Measurements from ENCODE around the gene TRAPPC13. TPM values are rescaled to one million over a fixed set of nuclear protein-coding genes. Genes with fewer than 3 reads are reported as not detected.

TRAPPC13 gene
- total and polyA plus RNA-seq, 2 of the 4 experiments (the other 2 are of a cell fraction): 10.1 to 17.2 TPM

DNA sequence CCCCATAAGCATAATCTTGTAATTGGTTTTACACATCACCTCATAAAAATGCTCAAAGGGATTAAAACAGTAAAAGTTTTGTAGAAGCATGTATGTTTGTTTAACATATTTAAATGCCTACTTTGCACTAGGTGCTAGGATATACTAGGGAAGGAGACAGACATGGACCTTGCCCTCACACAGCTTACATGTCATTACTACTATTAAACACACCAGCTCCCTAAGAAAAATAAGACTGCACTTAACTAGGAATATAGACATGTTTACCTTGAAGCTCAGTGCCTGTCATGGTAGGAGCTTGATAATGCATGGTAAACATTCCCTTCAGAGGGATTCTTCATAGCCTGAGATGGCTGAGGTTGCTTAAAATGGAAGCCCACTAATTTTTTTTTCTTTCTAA, 6.2 kb downstream of the TRAPPC13 start:
- dilution Hi-C loops (cut with HindIII; ENCODE audit: low sequenced_read_pairs, unreplicated experiment): no loop called here
- Histone ChIP-seq H2BK120ac (ENCODE audit: low read depth, low read length) (no peak overlapping the region), H2AFZ (replicated peaks; ENCODE audit: low read length, poor library complexity) (no peak overlapping the region), H3K9ac (ENCODE audit: low read depth, low read length) (no peak overlapping the region), H3K9me3 (ENCODE audit: control insufficient read depth, insufficient read depth, low read length) (no peaks in the 10 kb centered on the region), H3K56ac (ENCODE audit: extremely low read depth, insufficient read depth, low read length) (no peak overlapping the region), H3K79me1 (ENCODE audit: low read depth in 1 of 2, low read length in 2 of 2) (peaks cover 12 to 31% of the 10 kb centered on the region in 2 experiments), H3K4me2 (ENCODE audit: low read depth, low read length) (no peak overlapping the region), H2BK20ac (ENCODE audit: low read depth, low read length) (no peak overlapping the region), H4K20me1 (ENCODE audit: insufficient read depth, low read length) (no peaks in the 10 kb centered on the region), H2BK15ac (ENCODE audit: low read depth, low read length) (no peak overlapping the region), H3K18ac (ENCODE audit: low read depth, low read length) (no peak overlapping the region), H3K4me1 (ENCODE audit: control insufficient read depth, insufficient read depth, low read length) (no peaks in the 10 kb centered on the region), H3K4ac (ENCODE audit: low read depth, low read length) (no peak overlapping the region), H3K14ac (replicated peaks; ENCODE audit: low read depth, low read length) (no peak overlapping the region), H3K27ac (ENCODE audit: insufficient read depth, low read length) (no peak overlapping the region), H3K23ac (ENCODE audit: low read depth, low read length) (no peak overlapping the region), H2AK5ac (ENCODE audit: low read depth, low read length) (no peak overlapping the region), H3K4me3 (ENCODE audit: insufficient read depth, low read depth, low read length) (no peak overlapping the region), H3K36me3 (ENCODE audit: control insufficient read depth, insufficient read depth, low read length) (no peaks in the 10 kb centered on the region; the same call in none of the 2 replicates), H3K27me3 (ENCODE audit: control insufficient read depth, insufficient read depth, low read length) (no peaks in the 10 kb centered on the region), H4K8ac (ENCODE audit: low read depth in 2 of 2, low read length in 2 of 2) (no peak overlapping the region), H2AK9ac (replicated peaks; ENCODE audit: low read depth, low read length, poor library complexity) (no peak overlapping the region), H4K91ac (ENCODE audit: insufficient read depth, low read depth, low read length) (no peak overlapping the region), H4K5ac (ENCODE audit: low read depth, low read length) (no peak overlapping the region), H3K9me1 (ENCODE audit: insufficient read depth, low read length) (peaks cover 2% of the 10 kb centered on the region; the same call in 1 of the 2 replicates), H2BK5ac (ENCODE audit: low read depth, low read length, poor library complexity, severe bottlenecking) (no peak overlapping the region)
- CTCF ChIA-PET: no interaction called here
- no TSS peak for BruUV-seq (replicated peaks)
- intact Hi-C loops (cut with micrococcal nuclease): no loop called here
- no peak for ATAC-seq (ENCODE audit: low read depth)
- DNase-seq: no peak
- POLR2A ChIA-PET (ENCODE audit: unreplicated experiment): no interaction called here
- TF ChIP-seq CEBPB (IDR thresholded peaks at IDR 0.05; ENCODE audit: low read depth, low read length): no peak
- TF ChIP-seq BHLHE40 (IDR thresholded peaks at IDR 0.05; ENCODE audit: low read depth, low read length): no peak
- TF ChIP-seq RFX5 (IDR thresholded peaks at IDR 0.05; ENCODE audit: low read depth, low read length): no peak
- no peak for TF ChIP-seq SMC3 (IDR thresholded peaks at IDR 0.05; ENCODE audit: low read depth, low read length)
- TF ChIP-seq MAZ (IDR thresholded peaks at IDR 0.05; ENCODE audit: borderline replicate concordance, low read depth, low read length): no peak
- in situ Hi-C loops (cut with MboI; ENCODE audit: low sequenced_read_pairs): no loop called here
